Omental fat pad (tissue), 4 donors: ENCODE data around the gene CREG2. TPM values are rescaled to one million over a fixed set of nuclear protein-coding genes. Genes with fewer than 3 reads are reported as not detected.

Experiments used
- ATAC-seq: fragments of 150-250 bp; one replicate; pipeline ENCODE4 v1.9.1; 2016; ENCODE audit warnings: mild to moderate bottlenecking, moderate library complexity; ENCODE audit not compliant: low FRiP score
- DNase-seq: peaks from one replicate; pipeline ENCODE4 v3.0.0-alpha.2; 2019; ENCODE audit warnings: low spot score
- total RNA-seq, 4 donors: library from RNA; depleted of rRNA; stranded (reverse); fragments of >200 nt; gene quantifications; one replicate each; pipeline ENCODE4 v1.1.0, GENCODE V29; 2016
- TF ChIP-seq, protein P1 (sequence below), 3 donors: fragments of 450-650 bp; IDR thresholded peaks; one replicate each; pipeline ENCODE4 v1.5.1; 2016 to 2017; ENCODE audit warnings: antibody characterized with exemption in 3 of 3, mild to moderate bottlenecking in 3 of 3, moderate library complexity in 2 of 3

Gene CREG2
- total RNA-seq, 4 donors from 2014 or later = 0.09 TPM; not detected in 3

GRCh38 chr2:101409699-101410098 lies 22.4 kb upstream of the CREG2 start:
- TF ChIP-seq, protein P1, sequence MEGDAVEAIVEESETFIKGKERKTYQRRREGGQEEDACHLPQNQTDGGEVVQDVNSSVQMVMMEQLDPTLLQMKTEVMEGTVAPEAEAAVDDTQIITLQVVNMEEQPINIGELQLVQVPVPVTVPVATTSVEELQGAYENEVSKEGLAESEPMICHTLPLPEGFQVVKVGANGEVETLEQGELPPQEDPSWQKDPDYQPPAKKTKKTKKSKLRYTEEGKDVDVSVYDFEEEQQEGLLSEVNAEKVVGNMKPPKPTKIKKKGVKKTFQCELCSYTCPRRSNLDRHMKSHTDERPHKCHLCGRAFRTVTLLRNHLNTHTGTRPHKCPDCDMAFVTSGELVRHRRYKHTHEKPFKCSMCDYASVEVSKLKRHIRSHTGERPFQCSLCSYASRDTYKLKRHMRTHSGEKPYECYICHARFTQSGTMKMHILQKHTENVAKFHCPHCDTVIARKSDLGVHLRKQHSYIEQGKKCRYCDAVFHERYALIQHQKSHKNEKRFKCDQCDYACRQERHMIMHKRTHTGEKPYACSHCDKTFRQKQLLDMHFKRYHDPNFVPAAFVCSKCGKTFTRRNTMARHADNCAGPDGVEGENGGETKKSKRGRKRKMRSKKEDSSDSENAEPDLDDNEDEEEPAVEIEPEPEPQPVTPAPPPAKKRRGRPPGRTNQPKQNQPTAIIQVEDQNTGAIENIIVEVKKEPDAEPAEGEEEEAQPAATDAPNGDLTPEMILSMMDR (IDR thresholded peaks at IDR 0.05) = no peak
- ATAC-seq = no peak

GRCh38 chr2:101408925-101409324 lies 21.6 kb upstream of the CREG2 start:
- ATAC-seq = no peak
- TF ChIP-seq, protein P1 (IDR thresholded peaks at IDR 0.05) = no peak
- DNase-seq = no peak

More at GRCh38 chr2:101409699-101410098, 22.4 kb upstream of the CREG2 start:
- DNase-seq = no peak

DNA sequence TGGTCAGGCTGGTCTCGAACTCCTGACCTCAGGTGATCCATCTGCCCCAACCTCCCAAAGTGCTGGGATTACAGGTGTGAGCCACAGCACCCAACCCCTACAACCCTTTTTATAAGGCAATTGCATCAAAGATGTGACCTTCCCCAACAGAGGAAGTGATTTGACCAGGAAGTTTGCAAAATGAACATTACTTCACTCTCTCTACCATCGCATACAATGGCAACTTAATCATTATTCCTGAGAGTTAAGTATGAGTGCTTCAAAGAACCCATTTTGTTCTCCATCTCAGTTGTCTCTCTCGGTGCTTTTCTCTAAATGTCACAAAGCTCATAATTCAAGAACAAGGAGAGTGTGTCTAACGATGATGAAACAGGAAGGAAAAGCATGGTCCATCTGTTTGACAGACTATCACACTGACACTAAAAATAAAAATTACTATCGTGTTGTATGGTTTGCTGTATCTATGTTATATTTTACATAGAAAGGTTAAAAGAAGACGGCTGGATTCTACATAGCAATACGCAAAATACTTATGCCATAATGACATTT lies 18.1 kb upstream of the CREG2 start:
- ATAC-seq (no peak), DNase-seq (no peak)
- TF ChIP-seq, protein P1 (IDR thresholded peaks at IDR 0.05) = no peak

DNA sequence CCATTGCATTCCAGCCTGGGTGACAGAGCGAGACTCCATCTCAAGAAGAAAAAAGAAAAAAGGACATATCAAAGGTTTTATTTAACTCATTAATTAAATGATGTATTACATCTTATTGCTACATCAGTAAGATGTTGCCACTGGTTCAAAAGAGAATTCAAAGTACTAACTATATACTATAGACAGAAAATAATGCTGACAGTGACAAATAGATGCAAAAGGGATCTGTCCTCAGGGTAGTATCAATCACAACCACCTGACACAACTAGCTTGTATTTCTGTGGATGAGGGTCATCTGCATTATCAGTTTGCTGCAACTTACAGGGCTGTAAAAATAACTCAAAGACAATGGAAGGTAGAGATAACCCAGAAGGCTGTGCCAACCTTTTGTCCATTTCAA lies 16.4 kb upstream of the CREG2 start:
- DNase-seq = no peak
- TF ChIP-seq, protein P1 (IDR thresholded peaks at IDR 0.05) = no peak
- ATAC-seq = no peak

DNA sequence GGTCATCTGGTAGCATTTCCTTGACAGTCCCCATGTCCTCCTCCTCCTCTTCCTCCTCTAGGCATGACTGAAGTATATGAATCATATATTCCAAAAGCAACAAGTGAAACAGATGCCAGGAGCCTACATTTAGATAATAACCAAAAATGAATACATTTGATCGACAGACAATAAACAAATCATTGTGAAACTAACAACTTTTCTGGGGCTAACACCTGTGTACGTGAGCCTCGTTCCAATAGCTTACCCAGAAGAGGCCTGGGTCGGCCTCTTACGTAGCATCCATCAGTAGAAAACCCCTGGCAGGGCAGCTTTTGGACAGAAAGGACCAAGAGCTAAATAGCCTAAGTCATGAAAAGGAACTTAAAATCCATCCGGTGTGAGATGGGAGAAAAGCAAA lies 15.3 kb upstream of the CREG2 start:
- TF ChIP-seq, protein P1 (IDR thresholded peaks at IDR 0.05) = no peak
- DNase-seq (no peak), ATAC-seq (no peak)

- TF ChIP-seq, protein P1 (IDR thresholded peaks at IDR 0.05) = no peak
- no peak for DNase-seq
- ATAC-seq = no peak
Measured at GRCh38 chr2:101401906-101402305, 14.6 kb upstream of the CREG2 start.

GRCh38 chr2:101401326-101401665 lies 14.0 kb upstream of the CREG2 start:
- ATAC-seq (no peak), DNase-seq (no peak)
- TF ChIP-seq, protein P1 (IDR thresholded peaks at IDR 0.05) = no peak
